HFF-Myc (cell line): ENCODE results near the gene SFI1.

ENCODE experiments used
- DNase-seq: peaks from one replicate; pipeline ENCODE4 v3.0.0-alpha.2; 2011; ENCODE audit warnings: low read depth; ENCODE audit errors: extremely low read depth
- H3K4me3 ChIP-seq: replicated peaks from 2 replicates; pipeline ENCODE4 v1.5.1; 2011; ENCODE audit warnings: low read depth, mild to moderate bottlenecking, control low read depth, low read length
- CTCF ChIP-seq: IDR thresholded peaks from 2 replicates; pipeline ENCODE4 v1.5.1; 2012; ENCODE audit warnings: mild to moderate bottlenecking, low read depth, low read length, control low read depth; ENCODE audit errors: missing control alignments

SFI1 gene

GRCh38 chr22:31605851-31606585, 109.7 kb downstream of the SFI1 start:
- TF ChIP-seq CTCF, result no peak
- H3K4me3 ChIP-seq, result no peak overlapping the region
- DNase-seq, result no peak

- TF ChIP-seq CTCF, result no peak
- no peak overlapping the region for H3K4me3 ChIP-seq
- no peak for DNase-seq
Observed at GRCh38 chr22:31607696-31608095, 111.4 kb downstream of the SFI1 start.

- no peak overlapping the region for H3K4me3 ChIP-seq
- no peak for TF ChIP-seq CTCF
- DNase-seq, result no peak
Observed at GRCh38 chr22:31609716-31610115, 113.4 kb downstream of the SFI1 start.

- H3K4me3 ChIP-seq, result no peak overlapping the region
- no peak for DNase-seq
- TF ChIP-seq CTCF, result no peak
Observed at GRCh38 chr22:31610611-31611010, 114.3 kb downstream of the SFI1 start.

- H3K4me3 ChIP-seq, result no peak overlapping the region
- TF ChIP-seq CTCF, result no peak
- DNase-seq, result no peak
Observed at GRCh38 chr22:31611061-31611760, 114.9 kb downstream of the SFI1 start.

- H3K4me3 ChIP-seq, result no peak overlapping the region
- TF ChIP-seq CTCF, result no peak
- no peak for DNase-seq
Observed at GRCh38 chr22:31612891-31613285, 116.6 kb downstream of the SFI1 start.
